HT-29 (cell line): ENCODE results near the gene PARVB. TPM values are rescaled to one million over a fixed set of nuclear protein-coding genes. Genes with fewer than 3 reads are reported as not detected.

ENCODE experiments used
- DNase-seq: peaks from one replicate; pipeline ENCODE4 v3.0.0-alpha.2; 2015; ENCODE audit warnings: low spot score
- total RNA-seq: library from RNA; depleted of rRNA; stranded (reverse); fragments of >200 nt; shearing (Covaris generic); gene quantifications from 2 replicates; pipeline ENCODE4 v1.2.3, GENCODE V29; 2014; rRNA removed

The PARVB gene, protein sequence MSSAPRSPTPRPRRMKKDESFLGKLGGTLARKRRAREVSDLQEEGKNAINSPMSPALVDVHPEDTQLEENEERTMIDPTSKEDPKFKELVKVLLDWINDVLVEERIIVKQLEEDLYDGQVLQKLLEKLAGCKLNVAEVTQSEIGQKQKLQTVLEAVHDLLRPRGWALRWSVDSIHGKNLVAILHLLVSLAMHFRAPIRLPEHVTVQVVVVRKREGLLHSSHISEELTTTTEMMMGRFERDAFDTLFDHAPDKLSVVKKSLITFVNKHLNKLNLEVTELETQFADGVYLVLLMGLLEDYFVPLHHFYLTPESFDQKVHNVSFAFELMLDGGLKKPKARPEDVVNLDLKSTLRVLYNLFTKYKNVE
- total RNA-seq: not detected in 2 replicates

- DNase-seq: no peak
These were observed at the start of gene PARVB for GRCh38 chr22:44024288-44024921. Gene PARVB (plus strand): TSS chr22:44024302. CDS start chr22:44024340, 38 bp downstream.

GRCh38 chr22:43975041-43975440 lies 49.1 kb upstream of the PARVB start:
- DNase-seq: no peak

DNA sequence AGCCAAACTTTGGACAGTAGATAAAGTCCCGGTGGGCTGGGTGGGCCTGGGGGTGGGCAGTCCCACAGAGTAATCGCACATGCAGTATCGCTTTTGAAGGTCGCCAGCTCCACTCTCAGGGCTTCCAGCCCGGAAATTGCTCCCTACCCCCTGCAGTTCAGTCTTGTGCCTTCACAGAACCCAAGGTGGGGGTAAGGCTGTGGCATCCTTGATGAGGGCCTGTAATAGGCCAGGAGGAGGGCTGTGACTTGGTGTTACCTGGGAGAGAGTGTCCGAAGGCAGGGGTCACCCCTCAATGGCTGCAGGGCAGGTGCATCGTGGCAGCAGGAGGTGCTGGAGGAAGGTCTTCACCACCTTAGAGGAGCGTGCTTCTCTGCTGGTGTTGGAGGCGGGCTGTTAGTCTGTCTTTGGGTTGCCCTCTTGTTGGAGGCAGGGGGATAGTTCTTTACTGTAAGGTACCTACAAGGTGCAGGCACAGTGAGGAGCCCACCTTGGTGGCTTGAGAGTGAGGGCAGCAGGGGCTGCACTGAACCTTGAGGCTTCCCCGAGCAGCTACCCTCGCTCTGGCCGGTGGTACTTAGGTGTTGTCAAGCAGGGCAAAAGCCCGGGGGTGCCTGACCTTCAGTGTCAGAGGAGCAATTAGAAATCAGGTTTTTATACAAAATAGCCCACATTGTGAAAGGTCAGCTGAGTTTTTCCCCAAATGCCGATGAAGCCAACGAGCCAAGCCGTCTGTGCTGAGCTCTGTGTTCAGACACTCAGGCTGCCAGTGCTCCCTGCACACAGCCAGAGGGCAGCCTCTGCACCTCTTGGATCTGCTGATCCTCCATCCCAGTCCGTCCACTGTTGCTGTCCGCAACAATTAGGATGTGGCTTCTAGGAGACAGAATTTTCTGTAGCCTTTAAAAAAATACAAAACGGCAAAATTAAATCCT lies 47.0 kb upstream of the PARVB start:
- no peak for DNase-seq

- no peak for DNase-seq
These were observed 45.5 kb upstream of the PARVB start for GRCh38 chr22:43978558-43978957.

GRCh38 chr22:43980579-43980978 lies 43.5 kb upstream of the PARVB start:
- DNase-seq: no peak

DNA sequence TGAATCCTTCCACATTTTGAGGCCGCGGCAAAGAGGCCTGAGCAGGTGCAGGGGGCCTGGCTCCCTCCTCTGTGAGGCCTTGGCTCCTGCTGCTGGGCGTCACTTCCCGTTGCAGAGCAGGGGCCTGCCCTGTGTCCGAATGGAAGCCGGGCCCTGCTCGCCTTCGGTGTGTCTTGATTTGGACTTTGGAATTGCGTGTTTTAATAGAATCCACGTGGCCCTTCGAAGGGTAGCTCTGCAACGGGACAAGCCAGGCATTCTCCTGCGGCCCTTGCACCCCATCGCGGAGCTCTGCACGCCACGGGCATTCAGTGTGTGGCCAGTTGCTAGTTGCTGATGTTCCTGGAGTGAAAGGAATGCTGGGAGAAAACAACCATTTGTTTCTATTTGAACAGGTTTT lies 43.1 kb upstream of the PARVB start:
- DNase-seq: no peak

- no peak for DNase-seq
These were observed 40.3 kb upstream of the PARVB start for GRCh38 chr22:43983808-43984207.

GRCh38 chr22:43985532-43985931 lies 38.6 kb upstream of the PARVB start:
- DNase-seq: no peak

- DNase-seq: no peak
These were observed 35.8 kb upstream of the PARVB start for GRCh38 chr22:43988116-43988820.

DNA sequence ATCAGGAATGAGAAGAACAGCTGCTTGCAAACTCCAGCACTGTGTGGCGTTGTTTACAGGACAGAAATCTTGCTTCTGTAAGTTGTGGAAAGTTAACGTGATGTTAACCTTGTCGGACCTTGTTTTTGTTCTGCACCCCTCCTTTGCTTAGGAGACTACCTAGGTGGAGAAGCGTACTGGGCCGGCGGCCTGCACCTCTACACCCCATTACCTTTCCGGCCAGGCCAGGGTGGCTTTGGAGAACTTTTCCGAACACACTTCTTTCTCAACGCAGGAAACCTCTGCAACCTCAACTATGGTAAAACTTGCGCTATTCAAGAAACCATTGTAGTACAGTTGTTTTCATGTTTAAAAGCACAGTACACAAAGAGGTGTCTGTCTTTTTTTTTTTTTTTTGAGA lies 35.1 kb upstream of the PARVB start:
- DNase-seq: no peak

DNA sequence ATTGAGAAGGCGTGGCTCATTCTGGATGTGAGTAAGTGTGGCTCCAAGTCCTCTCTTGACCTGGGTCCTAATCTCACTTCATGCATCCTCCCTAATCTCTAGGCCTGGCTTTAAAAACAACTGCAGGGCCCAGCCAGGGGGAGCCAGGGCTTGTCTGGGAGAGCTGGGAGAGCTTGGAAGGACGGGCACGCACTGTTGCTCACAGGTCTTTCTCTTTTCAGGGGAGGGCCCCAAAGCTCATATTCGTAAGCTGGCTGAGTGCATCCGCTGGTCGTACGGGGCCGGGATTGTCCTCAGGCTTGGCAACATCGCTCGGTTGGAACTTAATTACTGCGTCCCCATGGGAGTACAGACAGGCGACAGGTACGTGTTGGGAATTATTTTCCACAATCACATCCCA lies 34.1 kb upstream of the PARVB start:
- DNase-seq: no peak

- no peak for DNase-seq
These were observed 32.6 kb upstream of the PARVB start for GRCh38 chr22:43991316-43992020.

GRCh38 chr22:43992331-43992821 lies 31.7 kb upstream of the PARVB start:
- no peak for DNase-seq

GRCh38 chr22:43993072-43993760 lies 30.9 kb upstream of the PARVB start:
- peak; percentile 43 for DNase-seq

DNA sequence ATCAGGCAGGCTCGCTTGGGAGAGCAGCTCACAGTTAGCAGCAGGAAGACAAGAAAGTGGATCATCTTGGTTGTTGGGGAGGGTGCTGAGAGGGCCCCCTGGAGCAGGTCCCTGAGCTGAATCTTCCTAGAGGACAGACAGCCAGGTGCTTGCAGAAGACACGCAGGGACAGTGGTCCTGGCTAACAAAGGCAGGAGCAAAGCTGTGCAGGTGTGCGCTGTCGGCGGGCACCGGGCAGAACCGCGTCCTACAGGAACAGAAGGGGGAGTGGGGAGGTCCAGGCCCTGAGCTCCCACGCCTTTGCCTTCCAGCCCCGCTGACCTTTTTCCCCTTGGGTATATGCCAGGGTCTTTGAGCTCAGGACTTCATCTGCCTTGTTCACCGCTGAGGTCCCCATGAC lies 30.1 kb upstream of the PARVB start:
- no peak for DNase-seq

DNA sequence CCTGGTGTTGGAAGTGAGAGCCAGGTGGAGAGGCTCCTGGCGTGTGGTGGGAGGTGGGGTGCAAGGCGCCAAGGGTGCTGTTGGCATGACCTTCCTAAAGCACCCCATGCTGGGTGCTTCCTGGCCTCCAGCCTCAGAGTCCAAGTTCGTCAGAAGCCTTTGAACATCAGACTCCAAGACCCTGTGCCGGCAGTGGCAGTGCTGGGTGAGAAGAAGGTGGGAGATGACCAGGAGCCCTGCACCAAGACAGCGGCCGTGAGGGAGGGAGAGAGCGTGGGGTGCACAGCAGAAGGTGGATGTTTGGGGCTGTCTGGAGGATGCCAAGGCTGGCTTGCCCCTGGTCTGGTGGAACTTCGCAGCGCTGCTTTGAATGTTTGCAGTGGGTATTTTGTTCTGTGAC lies 29.7 kb upstream of the PARVB start:
- DNase-seq: no peak

DNA sequence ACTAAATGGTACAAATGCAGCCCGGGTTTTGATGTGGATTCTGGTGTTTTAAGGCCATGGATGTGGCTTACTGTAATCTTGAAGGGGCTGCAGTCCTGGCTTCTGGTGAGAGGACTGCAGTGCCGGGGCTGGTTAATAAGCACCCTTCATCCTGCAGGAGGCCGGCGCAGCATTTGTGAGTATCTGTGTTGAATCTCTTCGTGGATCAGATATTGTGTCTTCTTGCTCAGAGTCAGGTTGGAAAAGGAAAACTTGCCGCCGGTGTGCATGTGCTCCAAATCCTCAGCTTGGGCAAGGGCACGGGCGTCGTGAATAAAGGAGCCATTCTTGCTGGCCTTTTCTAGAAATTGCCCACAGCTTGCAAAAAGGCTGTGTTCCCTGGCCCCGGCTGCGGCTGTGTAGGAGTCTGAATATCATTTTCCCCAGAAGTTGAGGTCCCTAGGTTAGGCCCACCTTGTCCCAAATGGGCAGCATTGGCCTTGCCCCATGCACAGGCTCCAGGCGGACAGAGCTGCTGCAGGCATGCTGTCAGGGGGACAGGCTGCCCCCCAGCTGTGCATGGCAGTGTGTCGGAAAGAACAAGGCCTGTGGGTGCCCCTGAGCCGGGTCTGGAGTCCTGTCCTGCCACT lies 28.9 kb upstream of the PARVB start:
- no peak for DNase-seq

DNA sequence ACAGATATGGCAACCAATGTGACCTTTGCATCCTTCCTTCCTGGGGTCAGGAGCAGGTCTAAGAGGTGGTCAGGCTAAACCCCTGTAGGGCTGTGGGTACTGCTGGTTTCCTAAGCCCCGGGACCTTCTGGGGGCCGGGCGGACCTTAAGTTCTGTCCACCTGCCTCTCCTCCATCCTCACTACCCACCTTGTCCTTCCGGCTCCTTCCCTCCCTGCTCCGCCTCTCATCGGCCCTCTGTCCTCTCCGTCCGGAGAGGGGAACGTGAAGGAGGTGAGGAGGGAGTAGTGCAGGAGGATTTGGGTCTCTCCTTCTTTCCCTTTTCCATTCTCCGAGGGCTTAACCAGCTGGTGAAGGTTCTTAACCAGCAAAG lies 28.3 kb upstream of the PARVB start:
- DNase-seq: no peak

DNA sequence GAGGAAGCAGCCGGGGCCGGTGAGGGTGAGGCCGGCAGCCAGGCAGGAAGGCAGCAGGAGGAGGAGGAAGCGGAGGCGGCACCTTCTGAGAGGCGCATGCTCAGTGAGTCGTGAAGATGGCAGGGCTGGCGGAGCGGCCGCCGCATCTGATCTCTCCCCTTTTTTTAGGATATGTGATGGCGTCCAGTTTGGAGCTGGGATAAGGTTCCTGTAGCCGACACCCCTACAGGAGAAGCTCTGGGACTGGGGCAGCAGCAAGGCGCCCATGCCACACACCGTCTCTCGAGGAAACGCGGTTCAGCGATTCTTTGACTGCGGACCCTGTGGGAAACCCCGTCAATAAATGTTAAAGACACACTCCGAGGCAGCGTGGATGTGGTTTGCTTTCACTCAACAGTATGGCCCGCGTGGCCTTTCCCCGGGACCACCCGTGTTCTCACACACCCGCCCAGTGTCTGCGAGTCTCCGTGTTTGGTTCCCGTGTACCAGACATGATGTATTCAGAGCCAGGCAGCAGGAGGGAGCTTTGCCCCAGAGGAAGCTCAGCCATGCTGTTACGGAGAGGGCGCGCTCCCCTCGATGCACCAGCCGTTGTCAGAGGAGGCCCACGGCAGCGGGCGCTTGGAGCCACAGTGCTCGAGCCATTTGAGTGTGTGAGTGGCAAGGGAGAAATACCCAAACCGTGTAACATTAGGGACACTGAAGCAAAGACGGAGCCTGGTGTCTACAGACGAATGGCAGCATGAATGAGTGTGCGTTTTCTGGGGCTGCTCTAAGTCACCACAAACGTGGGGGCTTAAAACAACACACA lies 27.7 kb upstream of the PARVB start:
- DNase-seq: no peak
